HepG2 (cell line): Measurements from ENCODE around the gene SRXN1. TPM values are rescaled to one million over a fixed set of nuclear protein-coding genes. Genes with fewer than 3 reads are reported as not detected.

Experiments used
- ATRX ChIP-seq: sonication (generic); formaldehyde crosslinking; IDR thresholded peaks from 2 replicates; pipeline ENCODE4 v1.4.0; 2020; ENCODE audit warnings: missing genetic modification reagents, borderline replicate concordance
- HNF4G ChIP-seq, 2 experiments: sonication (generic) in 1 of 2; formaldehyde crosslinking in 1 of 2; IDR thresholded peaks; 2 replicates each; pipeline versions ENCODE4 v1.4.0 to v1.6.1; 2011 to 2020; ENCODE audit warnings: borderline replicate concordance in 2 of 2, low read depth in 2 of 2, mild to moderate bottlenecking in 2 of 2, low read length in 1 of 2, missing genetic modification reagents in 1 of 2, moderate library complexity in 1 of 2
- PPARG ChIP-seq: conservative IDR thresholded peaks from 2 replicates; pipeline ENCODE4 v1.6.1; 2016; ENCODE audit warnings: missing biosample characterization, missing genetic modification reagents
- SMAD3 ChIP-seq: sonication (generic); formaldehyde crosslinking; IDR thresholded peaks from 2 replicates; pipeline ENCODE4 v1.4.0; 2020; ENCODE audit warnings: missing genetic modification reagents
- TOPORS ChIP-seq: sonication (generic); formaldehyde crosslinking; IDR thresholded peaks from 2 replicates; pipeline ENCODE4 v1.8.0; 2023; ENCODE audit warnings: mild to moderate bottlenecking, missing genetic modification reagents
- YY1 ChIP-seq: IDR thresholded peaks from 2 replicates; pipeline ENCODE4 v1.6.1; 2011; ENCODE audit warnings: low read length, low read depth, moderate library complexity, mild to moderate bottlenecking; ENCODE audit not compliant: insufficient read depth, insufficient replicate concordance
- ZKSCAN8 ChIP-seq: IDR thresholded peaks from 2 replicates; pipeline ENCODE4 v1.6.1; 2016; ENCODE audit warnings: borderline replicate concordance, missing genetic modification reagents, missing compliant biosample characterization
- ZNF30 ChIP-seq: sonication (generic); formaldehyde crosslinking; IDR thresholded peaks from 2 replicates; pipeline ENCODE4 v1.5.0; 2020; ENCODE audit warnings: mild to moderate bottlenecking, missing genetic modification reagents
- ZNF432 ChIP-seq: sonication (generic); formaldehyde crosslinking; IDR thresholded peaks from 2 replicates; pipeline ENCODE4 v1.5.0; 2020; ENCODE audit warnings: missing genetic modification reagents, mild to moderate bottlenecking, borderline replicate concordance
- ZSCAN22 ChIP-seq: sonication (generic); formaldehyde crosslinking; IDR thresholded peaks from 2 replicates; pipeline ENCODE4 v1.4.0; 2020; ENCODE audit warnings: mild to moderate bottlenecking, missing genetic modification reagents
- polyA plus RNA-seq, 8 experiments: library from polyadenylated mRNA; depleted of rRNA in 3 of 8; stranded (reverse) in 7 of 8; unstranded in 1 of 8; fragments of >200 nt; fragmentation: Illumina TruSeq in 4 of 8; extraction: Trizol in 4 of 8; gene quantifications; 2 replicates each; pipeline versions ENCODE4 v1.2.1 to v1.2.3, GENCODE V29; 2011 to 2016; ENCODE audit warnings: low read depth in 4 of 8, missing spikeins in 1 of 8, mixed read lengths in 1 of 8; ENCODE audit not compliant: insufficient read depth in 1 of 8
- total RNA-seq, 5 experiments: library from RNA; depleted of rRNA; stranded (reverse); fragments of >200 nt; fragmentation: Illumina TruSeq; extraction: Trizol; gene quantifications; 2 replicates each; pipeline ENCODE4 v1.2.3, GENCODE V29; 2016; ENCODE audit warnings: low read depth in 1 of 5
- TF ChIP-seq, protein P1 (sequence below): sonication (generic); formaldehyde crosslinking; IDR thresholded peaks from 2 replicates; pipeline ENCODE4 v1.5.1; 2020; ENCODE audit warnings: missing genetic modification reagents, mild to moderate bottlenecking, borderline replicate concordance
- TF ChIP-seq, protein P2 (sequence below): sonication (generic); formaldehyde crosslinking; IDR thresholded peaks from 2 replicates; pipeline ENCODE4 v1.8.0; 2022; ENCODE audit warnings: mild to moderate bottlenecking, missing genetic modification reagents; ENCODE audit not compliant: insufficient replicate concordance
- TF ChIP-seq, protein P3 (sequence below): sonication (generic); formaldehyde crosslinking; IDR thresholded peaks from 2 replicates; pipeline ENCODE4 v1.4.0; 2020; ENCODE audit warnings: missing genetic modification reagents, borderline replicate concordance
- TF ChIP-seq, protein P4 (sequence below): sonication (generic); formaldehyde crosslinking; IDR thresholded peaks from 2 replicates; pipeline ENCODE4 v1.8.0; 2022; ENCODE audit warnings: missing genetic modification reagents, mild to moderate bottlenecking, borderline replicate concordance
- TF ChIP-seq, protein P5 (sequence below): sonication (generic); formaldehyde crosslinking; IDR thresholded peaks from 2 replicates; pipeline ENCODE4 v1.4.0; 2020; ENCODE audit warnings: missing genetic modification reagents
- TF ChIP-seq, protein P6 (sequence below): sonication (generic); formaldehyde crosslinking; IDR thresholded peaks from 2 replicates; pipeline ENCODE4 v1.8.1; 2023; ENCODE audit warnings: mild to moderate bottlenecking, missing genetic modification reagents, borderline replicate concordance

The SRXN1 gene
- total and polyA plus RNA-seq, 2 of the 13 experiments (the other 11 are each of a cell fraction or from before 2014, with no cell fraction given) = 29.9 to 87.7 TPM

DNA sequence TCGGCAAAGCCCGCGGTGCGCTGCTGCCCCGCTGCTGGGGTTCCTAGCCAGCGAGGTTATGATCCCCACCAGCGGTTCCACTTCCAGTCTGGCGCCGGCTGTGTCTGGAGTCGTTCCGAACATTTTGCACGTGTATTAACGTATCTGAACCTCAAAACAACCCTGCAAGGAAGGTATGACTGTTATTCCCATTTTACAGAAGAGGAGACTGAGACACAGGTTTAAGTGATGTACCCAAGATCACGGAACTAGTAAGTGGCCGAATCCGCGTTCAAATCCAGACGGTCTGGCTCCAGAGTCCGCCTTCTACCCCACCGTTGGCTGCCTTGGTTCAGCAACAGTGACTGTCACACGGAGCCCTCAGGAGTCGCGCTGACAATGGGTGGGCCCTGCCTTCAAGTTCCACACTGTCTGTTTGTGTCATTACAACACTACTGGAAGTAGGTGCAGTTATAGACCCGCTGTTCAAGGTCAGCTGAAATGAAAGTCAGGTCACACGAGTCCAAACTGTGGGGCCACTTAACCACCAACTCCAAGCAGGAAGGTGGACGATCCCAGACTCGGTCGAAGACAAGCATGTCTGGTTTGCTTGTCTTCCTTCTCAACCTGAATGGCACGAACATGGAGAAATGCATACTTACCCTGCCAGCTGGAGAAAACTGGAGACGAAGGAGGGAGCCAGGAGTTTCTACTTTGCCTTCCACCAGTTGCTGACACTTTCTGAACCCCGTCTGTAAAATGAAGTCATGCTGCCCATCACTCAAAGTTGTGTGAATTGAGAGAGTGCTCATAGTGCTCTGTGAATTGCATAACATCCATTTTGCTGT lies 803 bp upstream of the SRXN1 start (continued):
- TF ChIP-seq, protein P1, sequence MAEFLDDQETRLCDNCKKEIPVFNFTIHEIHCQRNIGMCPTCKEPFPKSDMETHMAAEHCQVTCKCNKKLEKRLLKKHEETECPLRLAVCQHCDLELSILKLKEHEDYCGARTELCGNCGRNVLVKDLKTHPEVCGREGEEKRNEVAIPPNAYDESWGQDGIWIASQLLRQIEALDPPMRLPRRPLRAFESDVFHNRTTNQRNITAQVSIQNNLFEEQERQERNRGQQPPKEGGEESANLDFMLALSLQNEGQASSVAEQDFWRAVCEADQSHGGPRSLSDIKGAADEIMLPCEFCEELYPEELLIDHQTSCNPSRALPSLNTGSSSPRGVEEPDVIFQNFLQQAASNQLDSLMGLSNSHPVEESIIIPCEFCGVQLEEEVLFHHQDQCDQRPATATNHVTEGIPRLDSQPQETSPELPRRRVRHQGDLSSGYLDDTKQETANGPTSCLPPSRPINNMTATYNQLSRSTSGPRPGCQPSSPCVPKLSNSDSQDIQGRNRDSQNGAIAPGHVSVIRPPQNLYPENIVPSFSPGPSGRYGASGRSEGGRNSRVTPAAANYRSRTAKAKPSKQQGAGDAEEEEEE = no peak
- TF ChIP-seq HNF4G (IDR thresholded peaks at IDR 0.05; ENCODE audit: borderline replicate concordance, low read depth, low read length) = no peak
- peak; percentile 62; the same call in 1 of the 2 replicates for TF ChIP-seq HNF4G (CRISPR knock-in tag; IDR thresholded peaks at IDR 0.05; ENCODE audit: borderline replicate concordance, low read depth)
- TF ChIP-seq ZNF30 (CRISPR knock-in tag) = 0 out of 2 replicates have a peak, but pooled peaks have one; percentile 27
- TF ChIP-seq, protein P2, sequence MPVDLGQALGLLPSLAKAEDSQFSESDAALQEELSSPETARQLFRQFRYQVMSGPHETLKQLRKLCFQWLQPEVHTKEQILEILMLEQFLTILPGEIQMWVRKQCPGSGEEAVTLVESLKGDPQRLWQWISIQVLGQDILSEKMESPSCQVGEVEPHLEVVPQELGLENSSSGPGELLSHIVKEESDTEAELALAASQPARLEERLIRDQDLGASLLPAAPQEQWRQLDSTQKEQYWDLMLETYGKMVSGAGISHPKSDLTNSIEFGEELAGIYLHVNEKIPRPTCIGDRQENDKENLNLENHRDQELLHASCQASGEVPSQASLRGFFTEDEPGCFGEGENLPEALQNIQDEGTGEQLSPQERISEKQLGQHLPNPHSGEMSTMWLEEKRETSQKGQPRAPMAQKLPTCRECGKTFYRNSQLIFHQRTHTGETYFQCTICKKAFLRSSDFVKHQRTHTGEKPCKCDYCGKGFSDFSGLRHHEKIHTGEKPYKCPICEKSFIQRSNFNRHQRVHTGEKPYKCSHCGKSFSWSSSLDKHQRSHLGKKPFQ (CRISPR knock-in tag) = no peak
- TF ChIP-seq ZKSCAN8 (CRISPR knock-in tag) = no peak; the same call in 1 of the 2 replicates
- TF ChIP-seq YY1 = no peak
- no peak for TF ChIP-seq TOPORS (CRISPR knock-in tag)
- TF ChIP-seq, protein P3, sequence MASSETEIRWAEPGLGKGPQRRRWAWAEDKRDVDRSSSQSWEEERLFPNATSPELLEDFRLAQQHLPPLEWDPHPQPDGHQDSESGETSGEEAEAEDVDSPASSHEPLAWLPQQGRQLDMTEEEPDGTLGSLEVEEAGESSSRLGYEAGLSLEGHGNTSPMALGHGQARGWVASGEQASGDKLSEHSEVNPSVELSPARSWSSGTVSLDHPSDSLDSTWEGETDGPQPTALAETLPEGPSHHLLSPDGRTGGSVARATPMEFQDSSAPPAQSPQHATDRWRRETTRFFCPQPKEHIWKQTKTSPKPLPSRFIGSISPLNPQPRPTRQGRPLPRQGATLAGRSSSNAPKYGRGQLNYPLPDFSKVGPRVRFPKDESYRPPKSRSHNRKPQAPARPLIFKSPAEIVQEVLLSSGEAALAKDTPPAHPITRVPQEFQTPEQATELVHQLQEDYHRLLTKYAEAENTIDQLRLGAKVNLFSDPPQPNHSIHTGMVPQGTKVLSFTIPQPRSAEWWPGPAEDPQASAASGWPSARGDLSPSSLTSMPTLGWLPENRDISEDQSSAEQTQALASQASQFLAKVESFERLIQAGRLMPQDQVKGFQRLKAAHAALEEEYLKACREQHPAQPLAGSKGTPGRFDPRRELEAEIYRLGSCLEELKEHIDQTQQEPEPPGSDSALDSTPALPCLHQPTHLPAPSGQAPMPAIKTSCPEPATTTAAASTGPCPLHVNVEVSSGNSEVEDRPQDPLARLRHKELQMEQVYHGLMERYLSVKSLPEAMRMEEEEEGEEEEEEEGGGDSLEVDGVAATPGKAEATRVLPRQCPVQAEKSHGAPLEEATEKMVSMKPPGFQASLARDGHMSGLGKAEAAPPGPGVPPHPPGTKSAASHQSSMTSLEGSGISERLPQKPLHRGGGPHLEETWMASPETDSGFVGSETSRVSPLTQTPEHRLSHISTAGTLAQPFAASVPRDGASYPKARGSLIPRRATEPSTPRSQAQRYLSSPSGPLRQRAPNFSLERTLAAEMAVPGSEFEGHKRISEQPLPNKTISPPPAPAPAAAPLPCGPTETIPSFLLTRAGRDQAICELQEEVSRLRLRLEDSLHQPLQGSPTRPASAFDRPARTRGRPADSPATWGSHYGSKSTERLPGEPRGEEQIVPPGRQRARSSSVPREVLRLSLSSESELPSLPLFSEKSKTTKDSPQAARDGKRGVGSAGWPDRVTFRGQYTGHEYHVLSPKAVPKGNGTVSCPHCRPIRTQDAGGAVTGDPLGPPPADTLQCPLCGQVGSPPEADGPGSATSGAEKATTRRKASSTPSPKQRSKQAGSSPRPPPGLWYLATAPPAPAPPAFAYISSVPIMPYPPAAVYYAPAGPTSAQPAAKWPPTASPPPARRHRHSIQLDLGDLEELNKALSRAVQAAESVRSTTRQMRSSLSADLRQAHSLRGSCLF (CRISPR knock-in tag) = no peak
- no peak for TF ChIP-seq ZSCAN22 (CRISPR knock-in tag)
- TF ChIP-seq SMAD3 = 0 out of 2 replicates have a peak, but pooled peaks have one; percentile 4
- TF ChIP-seq ZNF432 (CRISPR knock-in tag) = no peak
- TF ChIP-seq, protein P4, sequence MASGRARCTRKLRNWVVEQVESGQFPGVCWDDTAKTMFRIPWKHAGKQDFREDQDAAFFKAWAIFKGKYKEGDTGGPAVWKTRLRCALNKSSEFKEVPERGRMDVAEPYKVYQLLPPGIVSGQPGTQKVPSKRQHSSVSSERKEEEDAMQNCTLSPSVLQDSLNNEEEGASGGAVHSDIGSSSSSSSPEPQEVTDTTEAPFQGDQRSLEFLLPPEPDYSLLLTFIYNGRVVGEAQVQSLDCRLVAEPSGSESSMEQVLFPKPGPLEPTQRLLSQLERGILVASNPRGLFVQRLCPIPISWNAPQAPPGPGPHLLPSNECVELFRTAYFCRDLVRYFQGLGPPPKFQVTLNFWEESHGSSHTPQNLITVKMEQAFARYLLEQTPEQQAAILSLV = no peak; the same call in none of the 2 replicates
- TF ChIP-seq, protein P5, sequence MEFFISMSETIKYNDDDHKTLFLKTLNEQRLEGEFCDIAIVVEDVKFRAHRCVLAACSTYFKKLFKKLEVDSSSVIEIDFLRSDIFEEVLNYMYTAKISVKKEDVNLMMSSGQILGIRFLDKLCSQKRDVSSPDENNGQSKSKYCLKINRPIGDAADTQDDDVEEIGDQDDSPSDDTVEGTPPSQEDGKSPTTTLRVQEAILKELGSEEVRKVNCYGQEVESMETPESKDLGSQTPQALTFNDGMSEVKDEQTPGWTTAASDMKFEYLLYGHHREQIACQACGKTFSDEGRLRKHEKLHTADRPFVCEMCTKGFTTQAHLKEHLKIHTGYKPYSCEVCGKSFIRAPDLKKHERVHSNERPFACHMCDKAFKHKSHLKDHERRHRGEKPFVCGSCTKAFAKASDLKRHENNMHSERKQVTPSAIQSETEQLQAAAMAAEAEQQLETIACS (CRISPR knock-in tag) = no peak
- TF ChIP-seq, protein P6, sequence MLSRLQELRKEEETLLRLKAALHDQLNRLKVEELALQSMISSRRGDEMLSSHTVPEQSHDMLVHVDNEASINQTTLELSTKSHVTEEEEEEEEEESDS (CRISPR knock-in tag) = no peak
- TF ChIP-seq ATRX (CRISPR knock-in tag) = no peak
- TF ChIP-seq PPARG (CRISPR knock-in tag) = no peak
